Bronchial epithelial cell (primary cell): ENCODE results near the gene DLGAP4. TPM values are rescaled to one million over a fixed set of nuclear protein-coding genes. Genes with fewer than 3 reads are reported as not detected.

Experiments used
- DNase-seq: peaks from one replicate; pipeline ENCODE4 v3.0.0-alpha.2; 2010; ENCODE audit warnings: low read depth
- FAIRE-seq: peaks from 2 replicates; lab custom pipeline; 2011; peaks lifted over from hg19 to GRCh38; lab: Jason Lieb, UNC
- H3K27me3 ChIP-seq: 2 replicates; pipeline ENCODE4 v1.5.1; 2011; ENCODE audit warnings: low read length; ENCODE audit not compliant: control insufficient read depth, insufficient read depth
- H3K36me3 ChIP-seq: 2 replicates; pipeline ENCODE4 v1.5.1; 2011; ENCODE audit warnings: low read length; ENCODE audit not compliant: control insufficient read depth, insufficient read depth
- H3K4me3 ChIP-seq: 2 replicates; pipeline ENCODE4 v1.5.1; 2011; ENCODE audit warnings: mild to moderate bottlenecking, low read depth, low read length, control low read depth
- CTCF ChIP-seq: IDR thresholded peaks from 2 replicates; pipeline ENCODE4 v1.5.1; 2011; ENCODE audit warnings: mild to moderate bottlenecking, moderate library complexity, low read length, control low read depth, inconsistent platforms; ENCODE audit not compliant: insufficient read depth, severe bottlenecking
- total RNA-seq: library from RNA; depleted of rRNA; stranded (reverse); fragments of >200 nt; gene quantifications from 2 replicates; pipeline ENCODE4 v1.2.1, GENCODE V29; 2014

Gene DLGAP4
- total RNA-seq, 1 donor from 2014 or later = 5.5 TPM

GRCh38 chr20:36274181-36274841, 31.8 kb upstream of the DLGAP4 start:
- no peak for DNase-seq
- no peaks in the 10 kb centered on the region for H3K27me3 ChIP-seq
- H3K36me3 ChIP-seq = no peaks in the 10 kb centered on the region
- no peak overlapping the region for H3K4me3 ChIP-seq
- FAIRE-seq = no peak
- no peak for TF ChIP-seq CTCF

- no peaks in the 10 kb centered on the region for H3K36me3 ChIP-seq
- no peak for TF ChIP-seq CTCF
- DNase-seq (no peak), FAIRE-seq (no peak)
- H3K4me3 ChIP-seq = no peak overlapping the region
- peaks cover 2% of the 10 kb centered on the region for H3K27me3 ChIP-seq
Measured at GRCh38 chr20:36275011-36275410, 31.1 kb upstream of the DLGAP4 start.

- peaks cover 2% of the 10 kb centered on the region for H3K27me3 ChIP-seq
- H3K4me3 ChIP-seq = no peak overlapping the region
- FAIRE-seq (no peak), DNase-seq (no peak)
- H3K36me3 ChIP-seq = no peaks in the 10 kb centered on the region
- no peak for TF ChIP-seq CTCF
Measured at GRCh38 chr20:36275441-36276189, 30.5 kb upstream of the DLGAP4 start.

GRCh38 chr20:36277546-36277945, 28.6 kb upstream of the DLGAP4 start:
- TF ChIP-seq CTCF = no peak
- no peak for DNase-seq

GRCh38 chr20:36279362-36279761, 26.8 kb upstream of the DLGAP4 start:
- FAIRE-seq = no peak
- Histone ChIP-seq H3K4me3 (no peak overlapping the region), H3K36me3 (no peaks in the 10 kb centered on the region), H3K27me3 (peaks cover 2% of the 10 kb centered on the region)
- TF ChIP-seq CTCF = no peak
- no peak for DNase-seq

More at GRCh38 chr20:36277546-36277945, 28.6 kb upstream of the DLGAP4 start:
- Histone ChIP-seq H3K4me3 (no peak overlapping the region), H3K36me3 (no peaks in the 10 kb centered on the region), H3K27me3 (peaks cover 2% of the 10 kb centered on the region)
- no peak for FAIRE-seq
